Vagina (tissue), 2 donors: ENCODE measurements around the gene TRIM71. TPM values are rescaled to one million over a fixed set of nuclear protein-coding genes. Genes with fewer than 3 reads are reported as not detected.

ENCODE experiments used
- DNase-seq, 2 donors: peaks; one replicate each; pipeline ENCODE4 v3.0.0-alpha.2; 2017; ENCODE audit errors: extremely low spot score in 2 of 2
- H3K27ac ChIP-seq: fragments of 200-600 bp; sonication (generic); one replicate; pipeline ENCODE4 v1.5.1; 2019
- H3K27me3 ChIP-seq: fragments of 200-600 bp; sonication (generic); one replicate; pipeline ENCODE4 v1.5.1; 2019
- H3K36me3 ChIP-seq, 2 donors: fragments of 200-600 bp; sonication (generic); one replicate each; pipeline ENCODE4 v1.5.1; 2017 to 2019
- H3K4me1 ChIP-seq: fragments of 200-600 bp; sonication (generic); one replicate; pipeline ENCODE4 v1.5.1; 2019
- H3K4me3 ChIP-seq, 2 donors: fragments of 200-600 bp; sonication (generic); 1 replicate in 1 of 2; 2 replicates in 1 of 2; pipeline ENCODE4 v1.5.1; 2016 to 2019
- H3K9me3 ChIP-seq: fragments of 200-600 bp; sonication (generic); one replicate; pipeline ENCODE4 v1.5.1; 2019
- POLR2A ChIP-seq, 2 donors: fragments of 450-650 bp; IDR thresholded peaks; one replicate each; pipeline ENCODE4 v1.6.1; 2017; ENCODE audit warnings: antibody characterized with exemption in 2 of 2, mild to moderate bottlenecking in 2 of 2, moderate library complexity in 2 of 2
- POLR2AphosphoS5 ChIP-seq, 2 donors: sonication (generic); formaldehyde crosslinking; IDR thresholded peaks; one replicate each; pipeline ENCODE4 v1.9.0; 2017; ENCODE audit warnings: antibody characterized with exemption in 2 of 2, mild to moderate bottlenecking in 2 of 2, low read depth in 1 of 2; ENCODE audit not compliant: insufficient read depth in 1 of 2
- intact Hi-C: fragments of 100-400 bp; cut with DNase I; formaldehyde crosslinking; loops from one replicate; pipeline ENCODE4 v1.15.1; 2023
- total RNA-seq: library from RNA; depleted of rRNA; stranded (reverse); fragments of >200 nt; gene quantifications from one replicate; pipeline ENCODE4 v1.2.3, GENCODE V29; 2016
- TF ChIP-seq, protein P1 (sequence below), 3 experiments: fragments of 450-650 bp in 2 of 3; fragments of 200-600 bp in 1 of 3; sonication (generic) in 1 of 3; IDR thresholded peaks; one replicate each; pipeline ENCODE4 v1.5.1; 2017 to 2019; ENCODE audit warnings: antibody characterized with exemption in 3 of 3, mild to moderate bottlenecking in 2 of 3, moderate library complexity in 2 of 3

TRIM71 gene
- total RNA-seq, 1 donor from 2014 or later: not detected

DNA sequence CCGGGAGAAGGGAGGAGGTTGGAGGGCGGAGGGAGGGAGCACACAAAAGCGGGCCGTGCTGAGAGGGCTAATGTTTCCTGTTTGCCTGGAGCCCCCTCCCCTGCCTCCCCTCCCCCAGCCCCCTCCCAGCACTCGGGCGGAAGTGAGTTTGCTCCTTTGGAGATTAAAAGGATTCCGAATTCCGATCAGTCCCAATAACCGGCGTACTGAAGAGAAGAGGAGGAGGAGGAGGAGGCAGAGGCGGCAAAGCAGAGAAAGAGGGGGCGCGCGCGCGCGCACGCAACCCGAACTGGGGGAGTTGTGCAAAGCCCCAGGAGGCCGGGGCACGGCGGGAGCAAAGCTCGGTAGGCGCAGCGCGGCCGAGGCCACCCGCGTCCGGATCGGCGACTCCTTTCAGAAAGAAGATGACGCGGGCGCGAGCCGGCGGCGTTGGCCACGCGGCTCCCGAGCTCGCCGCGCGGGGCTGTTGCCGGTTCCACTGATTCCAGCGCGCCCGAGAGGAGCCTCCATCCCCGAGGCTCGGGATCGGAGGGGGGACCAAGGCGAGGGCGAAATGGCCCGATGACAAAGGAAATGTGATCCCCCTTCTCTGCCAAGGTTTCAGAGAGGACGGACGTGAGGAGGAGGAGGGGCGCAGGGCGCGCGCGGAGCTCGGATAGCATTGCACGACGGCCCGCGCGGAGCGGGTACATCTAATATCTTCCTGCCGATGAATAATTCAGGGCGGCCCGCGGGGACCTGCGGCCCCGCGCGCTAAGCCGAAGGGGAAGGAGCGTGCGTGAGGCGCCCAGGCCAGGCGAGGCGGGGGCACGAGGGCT lies 1.1 kb upstream of the TRIM71 start:
- TF ChIP-seq POLR2AphosphoS5 (IDR thresholded peaks at IDR 0.05; ENCODE audit: insufficient read depth in 1 of 2, low read depth in 1 of 2) (no peak), POLR2A (IDR thresholded peaks at IDR 0.05) (no peak)
- TF ChIP-seq, protein P1, sequence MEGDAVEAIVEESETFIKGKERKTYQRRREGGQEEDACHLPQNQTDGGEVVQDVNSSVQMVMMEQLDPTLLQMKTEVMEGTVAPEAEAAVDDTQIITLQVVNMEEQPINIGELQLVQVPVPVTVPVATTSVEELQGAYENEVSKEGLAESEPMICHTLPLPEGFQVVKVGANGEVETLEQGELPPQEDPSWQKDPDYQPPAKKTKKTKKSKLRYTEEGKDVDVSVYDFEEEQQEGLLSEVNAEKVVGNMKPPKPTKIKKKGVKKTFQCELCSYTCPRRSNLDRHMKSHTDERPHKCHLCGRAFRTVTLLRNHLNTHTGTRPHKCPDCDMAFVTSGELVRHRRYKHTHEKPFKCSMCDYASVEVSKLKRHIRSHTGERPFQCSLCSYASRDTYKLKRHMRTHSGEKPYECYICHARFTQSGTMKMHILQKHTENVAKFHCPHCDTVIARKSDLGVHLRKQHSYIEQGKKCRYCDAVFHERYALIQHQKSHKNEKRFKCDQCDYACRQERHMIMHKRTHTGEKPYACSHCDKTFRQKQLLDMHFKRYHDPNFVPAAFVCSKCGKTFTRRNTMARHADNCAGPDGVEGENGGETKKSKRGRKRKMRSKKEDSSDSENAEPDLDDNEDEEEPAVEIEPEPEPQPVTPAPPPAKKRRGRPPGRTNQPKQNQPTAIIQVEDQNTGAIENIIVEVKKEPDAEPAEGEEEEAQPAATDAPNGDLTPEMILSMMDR (IDR thresholded peaks at IDR 0.05): no peak
- Histone ChIP-seq H3K27me3 (peaks cover 12% of the 10 kb centered on the region), H3K4me3 (peak overlapping the region; percentile 35 to 39), H3K36me3 (no peaks in the 10 kb centered on the region), H3K4me1 (peaks cover 17% of the 10 kb centered on the region), H3K9me3 (no peaks in the 10 kb centered on the region), H3K27ac (no peak overlapping the region)
- intact Hi-C loops: no loop called here
- DNase-seq: no peak

DNA sequence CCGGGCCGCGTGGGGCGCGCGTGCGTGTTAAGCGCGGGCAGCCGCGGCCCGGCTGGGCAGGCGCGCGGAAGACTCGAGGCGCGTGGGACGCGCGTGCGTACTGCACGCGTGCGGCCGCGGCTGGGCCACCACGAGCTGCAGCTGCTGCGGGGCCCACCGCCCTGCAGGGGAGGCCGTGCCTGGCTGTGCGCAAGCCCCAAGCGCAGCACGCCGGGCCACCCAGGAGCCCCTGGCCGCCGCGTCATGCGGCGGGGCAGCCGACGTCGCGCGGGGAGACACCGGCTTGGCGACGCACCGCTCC lies 590 bp upstream of the TRIM71 start:
- DNase-seq: no peak
- Histone ChIP-seq H3K36me3 (no peaks in the 10 kb centered on the region), H3K4me1 (peaks cover 17% of the 10 kb centered on the region), H3K27me3 (peaks cover 12% of the 10 kb centered on the region), H3K4me3 (peak overlapping the region; percentile 35 to 39), H3K9me3 (no peaks in the 10 kb centered on the region), H3K27ac (no peak overlapping the region)
- TF ChIP-seq POLR2A (IDR thresholded peaks at IDR 0.05) (no peak), POLR2AphosphoS5 (IDR thresholded peaks at IDR 0.05; ENCODE audit: insufficient read depth in 1 of 2, low read depth in 1 of 2) (no peak)
- TF ChIP-seq, protein P1 (IDR thresholded peaks at IDR 0.05): no peak
- intact Hi-C loops: no loop called here

DNA sequence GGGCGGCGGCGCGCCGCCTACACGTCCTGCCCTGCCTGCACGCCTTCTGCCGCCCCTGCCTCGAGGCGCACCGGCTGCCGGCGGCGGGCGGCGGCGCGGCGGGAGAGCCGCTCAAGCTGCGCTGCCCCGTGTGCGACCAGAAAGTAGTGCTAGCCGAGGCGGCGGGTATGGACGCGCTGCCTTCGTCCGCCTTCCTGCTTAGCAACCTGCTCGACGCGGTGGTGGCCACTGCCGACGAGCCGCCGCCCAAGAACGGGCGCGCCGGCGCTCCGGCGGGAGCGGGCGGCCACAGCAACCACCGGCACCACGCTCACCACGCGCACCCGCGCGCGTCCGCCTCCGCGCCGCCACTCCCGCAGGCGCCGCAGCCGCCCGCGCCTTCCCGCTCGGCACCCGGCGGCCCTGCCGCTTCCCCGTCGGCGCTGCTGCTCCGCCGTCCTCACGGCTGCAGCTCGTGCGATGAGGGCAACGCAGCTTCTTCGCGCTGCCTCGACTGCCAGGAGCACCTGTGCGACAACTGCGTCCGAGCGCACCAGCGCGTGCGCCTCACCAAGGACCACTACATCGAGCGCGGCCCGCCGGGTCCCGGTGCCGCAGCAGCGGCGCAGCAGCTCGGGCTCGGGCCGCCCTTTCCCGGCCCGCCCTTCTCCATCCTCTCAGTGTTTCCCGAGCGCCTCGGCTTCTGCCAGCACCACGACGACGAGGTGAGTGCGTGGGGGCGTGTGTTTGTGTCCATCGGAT lies 602 bp downstream of the TRIM71 start:
- H3K27me3 ChIP-seq: peaks cover 12% of the 10 kb centered on the region
- TF ChIP-seq, protein P1 (IDR thresholded peaks at IDR 0.05): no peak
- TF ChIP-seq POLR2A (IDR thresholded peaks at IDR 0.05): no peak
- no peak for TF ChIP-seq POLR2AphosphoS5 (IDR thresholded peaks at IDR 0.05; ENCODE audit: insufficient read depth in 1 of 2, low read depth in 1 of 2)
- H3K4me3 ChIP-seq: peak overlapping the region; percentile 35 to 39
- no peaks in the 10 kb centered on the region for H3K36me3 ChIP-seq
- no peaks in the 10 kb centered on the region for H3K9me3 ChIP-seq
- H3K4me1 ChIP-seq: peaks cover 17% of the 10 kb centered on the region
- no peak overlapping the region for H3K27ac ChIP-seq
- intact Hi-C loops: no loop called here
- no peak for DNase-seq

DNA sequence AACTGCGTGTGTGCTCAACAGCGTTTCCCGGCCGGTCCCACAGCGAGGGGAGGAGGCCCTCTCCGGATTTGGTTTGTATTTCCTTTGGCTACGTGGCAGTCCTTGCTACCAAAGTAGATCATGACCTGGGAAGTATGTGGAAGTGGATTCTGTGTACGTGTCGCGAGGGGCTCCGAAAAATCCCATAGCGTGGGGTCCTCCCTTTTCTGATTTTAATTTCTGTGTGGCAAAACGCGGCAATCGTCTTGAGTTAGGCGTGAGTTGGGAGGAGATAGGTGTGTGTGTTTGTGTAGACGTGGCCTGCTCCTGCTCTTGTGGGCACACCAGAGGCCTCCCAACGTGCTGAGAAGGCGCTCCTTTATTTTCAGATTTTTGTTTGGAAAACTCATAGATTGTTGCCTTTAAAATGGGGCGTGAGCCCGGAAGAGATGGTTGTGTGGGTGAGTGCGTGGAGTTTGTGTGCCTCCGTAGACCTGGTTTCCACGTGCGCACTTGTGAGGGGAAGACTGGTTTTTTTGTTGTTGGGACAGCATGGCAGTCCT lies 1.2 kb downstream of the TRIM71 start:
- H3K36me3 ChIP-seq: no peaks in the 10 kb centered on the region
- DNase-seq: no peak
- no peaks in the 10 kb centered on the region for H3K9me3 ChIP-seq
- H3K4me1 ChIP-seq: peaks cover 17% of the 10 kb centered on the region
- TF ChIP-seq, protein P1 (IDR thresholded peaks at IDR 0.05): no peak
- TF ChIP-seq POLR2A (IDR thresholded peaks at IDR 0.05) (no peak), POLR2AphosphoS5 (IDR thresholded peaks at IDR 0.05; ENCODE audit: insufficient read depth in 1 of 2, low read depth in 1 of 2) (no peak)
- intact Hi-C loops: no loop called here
- no peak overlapping the region for H3K27ac ChIP-seq
- H3K27me3 ChIP-seq: peaks cover 12% of the 10 kb centered on the region
- H3K4me3 ChIP-seq: peak overlapping the region in 1 of 2 donors; percentile 35
